ENCODE results near the gene BMS1. TPM values are rescaled to one million over a fixed set of nuclear protein-coding genes. Genes with fewer than 3 reads are reported as not detected.

BMS1 gene
- total RNA-seq, 1 donor from 2014 or later, result 23.2 TPM

DNA sequence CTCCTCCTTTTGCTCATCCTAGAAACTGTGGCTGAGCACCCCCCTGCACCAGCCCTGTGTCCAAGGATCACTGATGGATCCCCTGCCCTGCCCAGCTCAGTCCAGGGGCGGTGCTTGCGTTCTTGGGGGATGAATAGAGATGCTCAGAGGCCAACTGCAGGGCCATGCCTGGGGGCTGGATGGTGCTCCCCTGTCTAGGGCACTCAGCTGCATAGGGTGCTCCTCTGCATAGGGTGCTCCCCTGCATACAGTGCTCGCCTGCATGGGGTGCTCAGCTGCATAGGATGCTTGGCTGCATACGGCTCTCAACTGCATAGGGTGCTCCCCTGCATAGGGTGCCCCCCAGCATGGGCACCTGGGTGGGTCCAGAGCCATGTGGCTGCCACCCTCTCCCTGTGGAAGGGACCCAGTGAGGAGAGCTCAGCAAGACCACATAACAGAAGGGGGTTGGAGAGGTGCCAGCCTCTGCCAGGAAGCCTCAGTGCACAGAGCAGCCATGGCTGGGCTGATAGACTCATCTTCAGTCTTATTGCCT is 95.0 kb downstream of the BMS1 start:
- TF ChIP-seq, protein P1, sequence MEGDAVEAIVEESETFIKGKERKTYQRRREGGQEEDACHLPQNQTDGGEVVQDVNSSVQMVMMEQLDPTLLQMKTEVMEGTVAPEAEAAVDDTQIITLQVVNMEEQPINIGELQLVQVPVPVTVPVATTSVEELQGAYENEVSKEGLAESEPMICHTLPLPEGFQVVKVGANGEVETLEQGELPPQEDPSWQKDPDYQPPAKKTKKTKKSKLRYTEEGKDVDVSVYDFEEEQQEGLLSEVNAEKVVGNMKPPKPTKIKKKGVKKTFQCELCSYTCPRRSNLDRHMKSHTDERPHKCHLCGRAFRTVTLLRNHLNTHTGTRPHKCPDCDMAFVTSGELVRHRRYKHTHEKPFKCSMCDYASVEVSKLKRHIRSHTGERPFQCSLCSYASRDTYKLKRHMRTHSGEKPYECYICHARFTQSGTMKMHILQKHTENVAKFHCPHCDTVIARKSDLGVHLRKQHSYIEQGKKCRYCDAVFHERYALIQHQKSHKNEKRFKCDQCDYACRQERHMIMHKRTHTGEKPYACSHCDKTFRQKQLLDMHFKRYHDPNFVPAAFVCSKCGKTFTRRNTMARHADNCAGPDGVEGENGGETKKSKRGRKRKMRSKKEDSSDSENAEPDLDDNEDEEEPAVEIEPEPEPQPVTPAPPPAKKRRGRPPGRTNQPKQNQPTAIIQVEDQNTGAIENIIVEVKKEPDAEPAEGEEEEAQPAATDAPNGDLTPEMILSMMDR (IDR thresholded peaks at IDR 0.05; ENCODE audit: insufficient read depth, low read length, poor library complexity, severe bottlenecking), result no peak
- no peak overlapping the region for H3K4me3 ChIP-seq (ENCODE audit: low read depth, low read length)

DNA sequence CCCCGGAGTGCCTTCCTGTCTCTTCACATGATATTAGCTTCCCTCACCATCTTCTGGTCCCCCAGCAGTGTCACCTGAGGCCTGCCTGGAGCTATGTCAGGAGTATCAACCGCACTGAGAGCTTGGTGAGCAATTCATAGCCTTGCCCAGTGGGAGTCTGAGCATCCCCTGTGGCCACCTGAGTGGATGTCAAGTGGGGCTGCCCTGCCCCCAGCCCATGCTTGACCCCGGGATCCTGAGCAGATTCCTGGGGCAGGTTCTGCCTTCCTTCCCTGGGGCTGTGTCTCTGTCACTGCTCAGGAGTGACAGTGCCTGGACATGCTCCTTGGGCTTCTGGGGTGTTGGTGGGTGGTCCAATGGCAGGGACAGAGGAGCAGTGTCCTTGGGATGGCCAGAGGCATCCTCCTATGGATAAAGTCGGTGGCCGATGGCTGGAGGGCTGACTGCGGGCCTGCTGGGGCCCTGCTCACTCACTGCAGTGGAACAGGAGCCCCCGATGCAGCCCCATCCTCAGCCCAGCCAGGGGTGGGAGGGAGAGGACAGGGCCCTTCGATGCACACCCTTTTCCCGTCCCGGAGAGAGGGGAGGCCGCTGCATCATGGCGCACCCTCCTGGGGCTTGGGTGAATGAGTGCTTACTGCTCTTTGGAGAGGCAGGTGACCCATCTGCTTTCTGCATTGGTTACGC is 95.7 kb downstream of the BMS1 start:
- TF ChIP-seq, protein P1 (IDR thresholded peaks at IDR 0.05; ENCODE audit: insufficient read depth, low read length, poor library complexity, severe bottlenecking), result no peak
- no peaks in the 10 kb centered on the region for H3K27me3 ChIP-seq (ENCODE audit: control insufficient read depth, insufficient read depth, low read length)
- H3K4me3 ChIP-seq (ENCODE audit: low read depth, low read length), result no peak overlapping the region
- no peak for DNase-seq (ENCODE audit: low read depth)
- H3K36me3 ChIP-seq (ENCODE audit: control insufficient read depth, insufficient read depth, low read length), result no peaks in the 10 kb centered on the region

More for the DNA sequence above, 95.0 kb downstream of the BMS1 start:
- Histone ChIP-seq H3K27me3 (ENCODE audit: control insufficient read depth, insufficient read depth, low read length) (no peaks in the 10 kb centered on the region), H3K36me3 (ENCODE audit: control insufficient read depth, insufficient read depth, low read length) (no peaks in the 10 kb centered on the region)
- no peak for DNase-seq (ENCODE audit: low read depth)

DNA sequence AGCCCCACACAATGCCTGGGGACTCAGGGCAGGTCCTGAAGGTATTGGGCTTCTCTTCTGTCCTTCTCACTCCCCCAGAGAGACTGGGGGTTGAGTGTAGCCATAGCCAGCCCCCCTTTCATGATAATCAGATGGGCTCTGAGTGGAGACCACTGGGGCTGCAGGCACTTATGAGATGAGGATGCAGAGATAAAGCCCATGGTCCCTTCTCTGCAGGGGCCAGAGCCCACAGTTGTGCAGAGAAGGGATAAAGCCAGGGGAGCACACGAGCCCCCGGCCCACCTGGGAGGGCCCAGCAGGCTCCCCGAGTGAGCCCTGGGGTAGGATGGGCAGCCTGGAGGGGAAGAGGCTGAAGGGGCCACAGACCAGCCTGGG is 96.2 kb downstream of the BMS1 start:
- no peak for DNase-seq (ENCODE audit: low read depth)
- TF ChIP-seq, protein P1 (IDR thresholded peaks at IDR 0.05; ENCODE audit: insufficient read depth, low read length, poor library complexity, severe bottlenecking), result no peak
- no peaks in the 10 kb centered on the region for H3K27me3 ChIP-seq (ENCODE audit: control insufficient read depth, insufficient read depth, low read length)
- no peak overlapping the region for H3K4me3 ChIP-seq (ENCODE audit: low read depth, low read length)
- no peaks in the 10 kb centered on the region for H3K36me3 ChIP-seq (ENCODE audit: control insufficient read depth, insufficient read depth, low read length)

DNA sequence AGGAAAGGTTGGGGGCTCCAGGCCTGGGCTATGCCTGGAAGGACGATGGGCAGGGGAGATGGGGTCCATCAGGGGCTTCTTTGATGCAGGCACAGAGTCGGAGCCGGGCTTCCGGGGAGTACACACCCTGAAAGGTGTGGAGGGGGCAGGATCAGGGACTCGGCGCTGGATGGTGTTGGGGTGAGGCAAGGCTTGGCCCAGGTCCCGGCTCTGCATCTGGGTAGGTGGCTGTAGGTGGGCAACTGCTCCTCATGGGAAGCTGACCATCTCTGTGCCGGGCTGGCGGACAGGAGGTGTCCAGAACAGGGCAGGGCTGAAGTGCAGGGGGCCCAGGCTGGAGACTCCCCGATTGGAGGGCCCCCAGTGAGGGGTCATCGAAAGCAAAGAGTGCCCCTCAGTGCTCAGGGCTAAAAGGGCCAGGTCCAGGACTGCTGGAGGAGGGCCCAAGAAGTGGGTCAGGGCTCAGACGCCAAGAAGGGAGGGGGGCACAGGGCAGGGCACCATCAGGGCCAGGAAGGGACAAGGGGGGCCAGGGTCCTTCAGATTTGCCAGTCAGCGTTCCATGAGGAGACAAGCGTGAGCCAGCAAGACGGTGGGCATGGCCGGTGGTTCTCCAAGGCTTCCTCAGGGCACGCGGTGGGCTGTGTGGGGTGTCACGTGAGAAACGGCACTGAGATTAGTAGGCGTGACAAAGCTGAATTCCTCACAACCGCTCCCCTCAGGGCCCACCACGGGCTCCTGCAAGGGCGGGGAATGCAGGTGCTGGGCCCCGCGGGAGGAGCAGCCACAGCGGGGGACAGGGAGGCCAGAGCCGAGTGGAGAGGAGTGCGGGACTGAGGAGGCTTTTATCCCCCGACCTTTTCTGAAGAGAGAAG is 97.0 kb downstream of the BMS1 start:
- Histone ChIP-seq H3K4me3 (ENCODE audit: low read depth, low read length) (no peak overlapping the region), H3K36me3 (ENCODE audit: control insufficient read depth, insufficient read depth, low read length) (no peaks in the 10 kb centered on the region)
- TF ChIP-seq, protein P1 (IDR thresholded peaks at IDR 0.05; ENCODE audit: insufficient read depth, low read length, poor library complexity, severe bottlenecking), result no peak

DNA sequence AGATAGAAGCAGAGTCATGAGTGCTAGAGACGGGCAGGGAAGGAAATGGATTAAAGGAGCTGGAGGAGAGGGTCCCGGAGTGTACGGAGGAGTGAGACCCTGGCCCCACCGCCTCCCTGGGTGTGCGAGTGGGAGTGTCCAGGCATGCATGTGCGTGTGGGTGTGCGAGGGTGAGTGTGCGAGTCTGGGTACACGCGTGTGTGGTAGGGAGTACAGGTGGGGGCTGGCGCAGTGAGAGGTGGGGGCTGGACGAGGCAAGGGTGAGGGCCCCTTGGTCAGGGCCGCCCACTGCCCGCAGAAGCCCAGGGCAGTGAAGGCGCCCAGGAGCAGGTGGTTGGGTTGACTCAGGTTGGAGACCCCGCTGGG is 97.6 kb downstream of the BMS1 start:
- TF ChIP-seq, protein P1 (IDR thresholded peaks at IDR 0.05; ENCODE audit: insufficient read depth, low read length, poor library complexity, severe bottlenecking), result no peak
- H3K4me3 ChIP-seq (ENCODE audit: low read depth, low read length), result no peak overlapping the region
- H3K36me3 ChIP-seq (ENCODE audit: control insufficient read depth, insufficient read depth, low read length), result no peaks in the 10 kb centered on the region
- no peak for DNase-seq (ENCODE audit: low read depth)
- no peaks in the 10 kb centered on the region for H3K27me3 ChIP-seq (ENCODE audit: control insufficient read depth, insufficient read depth, low read length)

More for the DNA sequence above, 97.0 kb downstream of the BMS1 start:
- no peaks in the 10 kb centered on the region for H3K27me3 ChIP-seq (ENCODE audit: control insufficient read depth, insufficient read depth, low read length)
- no peak for DNase-seq (ENCODE audit: low read depth)
